Measurements from ENCODE around the gene FGFR3.

The FGFR3 gene

DNA sequence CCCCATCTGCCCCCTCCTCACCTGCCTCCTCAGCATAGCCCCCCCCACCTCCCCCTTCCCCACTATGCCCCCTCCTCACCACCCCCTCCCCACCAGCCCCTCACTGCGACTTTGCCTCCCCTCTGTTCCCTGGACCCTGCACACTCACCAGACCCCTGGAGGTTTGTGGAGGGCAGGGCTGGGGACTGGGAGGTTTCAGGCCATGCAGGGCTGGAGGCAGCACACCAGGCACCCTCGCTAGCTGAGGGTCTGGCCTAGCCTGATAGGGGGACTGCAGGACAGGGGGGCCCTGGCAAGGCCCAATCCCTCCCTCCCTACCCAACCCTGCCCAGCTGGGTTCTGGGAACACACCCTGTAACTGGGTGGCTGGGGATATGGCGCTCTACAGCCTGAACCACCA lies 43.7 kb upstream of the FGFR3 start:
- no peak for TF ChIP-seq MYC (IDR thresholded peaks at IDR 0.05; ENCODE audit: low read depth, low read length)
- TF ChIP-seq, protein P1, sequence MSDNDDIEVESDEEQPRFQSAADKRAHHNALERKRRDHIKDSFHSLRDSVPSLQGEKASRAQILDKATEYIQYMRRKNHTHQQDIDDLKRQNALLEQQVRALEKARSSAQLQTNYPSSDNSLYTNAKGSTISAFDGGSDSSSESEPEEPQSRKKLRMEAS (IDR thresholded peaks at IDR 0.05; ENCODE audit: low read depth, low read length): no peak
- DNase-seq (ENCODE audit: low read depth): no peak
- no peak overlapping the region for H3K4me3 ChIP-seq (ENCODE audit: low read depth, low read length)

DNA sequence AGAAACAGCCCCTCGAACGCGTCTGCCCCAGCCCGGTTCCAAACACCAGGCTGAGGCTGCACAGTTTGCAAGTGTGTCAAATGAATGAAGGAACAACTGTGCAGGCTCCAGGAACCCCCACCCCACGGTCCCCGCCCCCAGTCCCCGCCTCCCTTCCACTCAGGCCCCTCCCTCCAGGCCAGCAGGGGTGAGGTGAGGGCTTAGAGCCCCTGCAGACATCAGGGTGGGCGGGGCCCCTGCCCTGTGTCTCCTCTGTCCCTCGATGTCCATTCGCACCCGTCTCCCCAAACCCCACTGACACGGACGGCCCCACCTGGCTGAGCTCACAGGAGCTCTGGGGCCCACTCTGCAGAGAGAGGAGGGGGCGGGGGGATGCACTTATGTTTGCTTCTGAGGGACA lies 43.3 kb upstream of the FGFR3 start:
- no peak for DNase-seq (ENCODE audit: low read depth)
- no peak overlapping the region for H3K4me3 ChIP-seq (ENCODE audit: low read depth, low read length)
- TF ChIP-seq, protein P1 (IDR thresholded peaks at IDR 0.05; ENCODE audit: low read depth, low read length): no peak
- no peak for TF ChIP-seq POLR2A (IDR thresholded peaks at IDR 0.05; ENCODE audit: extremely low read depth, insufficient read length)
- TF ChIP-seq MYC (IDR thresholded peaks at IDR 0.05; ENCODE audit: low read depth, low read length): no peak
- TF ChIP-seq, protein P2, sequence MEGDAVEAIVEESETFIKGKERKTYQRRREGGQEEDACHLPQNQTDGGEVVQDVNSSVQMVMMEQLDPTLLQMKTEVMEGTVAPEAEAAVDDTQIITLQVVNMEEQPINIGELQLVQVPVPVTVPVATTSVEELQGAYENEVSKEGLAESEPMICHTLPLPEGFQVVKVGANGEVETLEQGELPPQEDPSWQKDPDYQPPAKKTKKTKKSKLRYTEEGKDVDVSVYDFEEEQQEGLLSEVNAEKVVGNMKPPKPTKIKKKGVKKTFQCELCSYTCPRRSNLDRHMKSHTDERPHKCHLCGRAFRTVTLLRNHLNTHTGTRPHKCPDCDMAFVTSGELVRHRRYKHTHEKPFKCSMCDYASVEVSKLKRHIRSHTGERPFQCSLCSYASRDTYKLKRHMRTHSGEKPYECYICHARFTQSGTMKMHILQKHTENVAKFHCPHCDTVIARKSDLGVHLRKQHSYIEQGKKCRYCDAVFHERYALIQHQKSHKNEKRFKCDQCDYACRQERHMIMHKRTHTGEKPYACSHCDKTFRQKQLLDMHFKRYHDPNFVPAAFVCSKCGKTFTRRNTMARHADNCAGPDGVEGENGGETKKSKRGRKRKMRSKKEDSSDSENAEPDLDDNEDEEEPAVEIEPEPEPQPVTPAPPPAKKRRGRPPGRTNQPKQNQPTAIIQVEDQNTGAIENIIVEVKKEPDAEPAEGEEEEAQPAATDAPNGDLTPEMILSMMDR (IDR thresholded peaks at IDR 0.05; ENCODE audit: low read depth, low read length): no peak

DNA sequence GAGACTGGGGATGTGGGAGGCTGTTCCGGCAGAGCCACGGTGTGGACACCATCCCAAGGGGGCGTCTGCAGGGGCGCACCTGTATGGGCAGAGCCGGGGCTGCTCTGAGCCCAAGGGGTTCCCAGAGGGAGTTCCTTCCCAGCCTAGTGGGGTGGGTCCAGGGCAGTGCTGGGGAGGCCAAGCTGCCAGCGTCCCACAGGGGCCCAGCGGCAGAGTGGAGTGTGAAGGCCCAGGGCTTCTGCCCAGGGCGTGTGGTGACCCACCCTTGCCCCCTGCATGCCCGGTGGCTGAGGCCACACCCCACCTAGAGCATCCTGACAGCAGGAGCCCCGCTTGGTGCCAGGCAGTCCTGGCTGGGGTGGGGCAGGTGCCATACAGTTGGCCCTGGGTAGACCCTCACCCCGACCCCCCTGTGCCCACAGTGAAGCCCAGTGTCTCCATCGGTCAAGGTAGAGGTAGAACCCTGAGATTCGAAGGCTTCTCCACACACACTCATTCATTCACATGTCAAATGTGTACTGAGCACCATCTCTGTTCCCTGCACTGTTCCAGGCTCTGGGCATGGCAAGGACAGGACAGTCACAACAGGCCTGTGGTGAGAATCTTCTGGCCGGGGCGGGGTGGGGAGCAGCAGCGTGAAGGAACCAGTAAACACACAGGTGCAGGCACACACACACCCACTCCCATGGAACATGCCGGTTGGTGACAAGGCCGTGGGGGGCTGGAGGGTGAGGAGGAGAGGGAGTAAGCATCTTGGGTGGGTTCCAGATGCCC lies 42.5 kb upstream of the FGFR3 start:
- H3K4me3 ChIP-seq (ENCODE audit: low read depth, low read length): no peak overlapping the region
- DNase-seq (ENCODE audit: low read depth): no peak
- TF ChIP-seq, protein P2 (IDR thresholded peaks at IDR 0.05; ENCODE audit: low read depth, low read length): no peak
- TF ChIP-seq, protein P1 (IDR thresholded peaks at IDR 0.05; ENCODE audit: low read depth, low read length): no peak
- TF ChIP-seq POLR2A (IDR thresholded peaks at IDR 0.05; ENCODE audit: extremely low read depth, insufficient read length): no peak
- TF ChIP-seq MYC (IDR thresholded peaks at IDR 0.05; ENCODE audit: low read depth, low read length): no peak

DNA sequence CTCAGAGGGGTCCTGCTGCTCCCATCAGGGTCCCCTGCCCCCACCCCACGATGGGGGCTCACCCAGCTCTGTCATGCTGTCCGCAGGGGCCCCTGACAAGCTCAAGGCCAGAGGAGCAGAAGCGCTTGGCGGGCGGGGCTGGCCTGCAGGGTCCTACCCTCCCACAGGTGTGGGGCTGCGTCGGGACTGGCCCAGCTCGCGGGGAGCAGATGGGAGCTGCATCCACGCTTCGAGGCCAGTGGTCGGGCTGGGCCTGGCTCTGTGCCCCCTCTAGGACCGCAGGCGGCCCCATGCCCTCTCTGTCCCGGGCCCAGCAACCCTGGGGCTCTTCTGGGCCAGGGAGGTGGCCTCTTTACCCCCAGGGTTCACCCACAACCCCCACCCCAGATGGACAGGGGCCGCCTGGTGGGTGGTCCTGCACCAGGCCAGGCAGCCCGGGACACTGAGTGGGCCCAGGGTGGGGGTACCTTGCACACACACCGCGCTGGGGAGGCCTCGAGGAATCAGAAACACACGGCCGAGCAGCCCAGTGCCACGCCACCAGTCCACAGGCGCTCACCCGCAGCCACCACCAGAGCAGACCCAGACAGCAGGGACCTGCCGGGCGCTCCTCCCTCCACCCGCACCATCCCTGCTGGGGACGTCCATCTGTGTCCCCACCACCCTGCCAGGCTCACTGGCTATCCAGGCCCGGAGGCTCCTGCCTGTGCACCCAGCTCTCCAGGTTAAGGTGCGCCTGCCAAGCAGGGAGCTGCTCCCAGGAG lies 41.8 kb upstream of the FGFR3 start:
- TF ChIP-seq, protein P1 (IDR thresholded peaks at IDR 0.05; ENCODE audit: low read depth, low read length): no peak
- TF ChIP-seq POLR2A (IDR thresholded peaks at IDR 0.05; ENCODE audit: extremely low read depth, insufficient read length) (no peak), MYC (IDR thresholded peaks at IDR 0.05; ENCODE audit: low read depth, low read length) (no peak)
- TF ChIP-seq, protein P2 (IDR thresholded peaks at IDR 0.05; ENCODE audit: low read depth, low read length): no peak

DNA sequence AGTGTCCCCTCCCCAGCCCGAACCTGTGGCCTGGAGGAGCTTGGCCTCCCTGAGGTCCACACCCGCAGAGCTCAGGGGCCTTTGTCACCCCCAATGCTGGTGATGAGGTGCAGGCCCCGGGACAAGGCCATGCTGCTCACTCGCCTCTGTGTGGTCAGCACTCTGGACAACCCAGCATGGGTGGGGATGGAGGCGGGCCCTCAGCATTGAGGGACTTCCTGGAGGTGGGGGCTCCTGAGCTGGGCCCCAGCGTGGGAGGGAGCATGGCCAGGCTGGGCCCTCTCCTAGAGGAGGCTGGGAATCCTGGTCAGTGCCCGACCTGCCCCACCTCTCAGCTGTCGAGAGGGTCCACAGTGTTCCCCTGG lies 41.2 kb upstream of the FGFR3 start:
- TF ChIP-seq, protein P1 (IDR thresholded peaks at IDR 0.05; ENCODE audit: low read depth, low read length): 0 out of 2 replicates have a peak, but pooled peaks have one; percentile 8
- TF ChIP-seq MYC (IDR thresholded peaks at IDR 0.05; ENCODE audit: low read depth, low read length) (no peak), POLR2A (IDR thresholded peaks at IDR 0.05; ENCODE audit: extremely low read depth, insufficient read length) (no peak)
- TF ChIP-seq, protein P2 (IDR thresholded peaks at IDR 0.05; ENCODE audit: low read depth, low read length): no peak
- DNase-seq (ENCODE audit: low read depth): no peak
- H3K4me3 ChIP-seq (ENCODE audit: low read depth, low read length): no peak overlapping the region

More for the DNA sequence above, 41.8 kb upstream of the FGFR3 start:
- no peak for DNase-seq (ENCODE audit: low read depth)
- no peak overlapping the region for H3K4me3 ChIP-seq (ENCODE audit: low read depth, low read length)

Measured in NB4 (cell line).